ENCODE results near the gene ABHD1.
A peak's percentile ranks its signal among the peaks of the same experiment; 100 is the strongest.

Gene ABHD1

DNA sequence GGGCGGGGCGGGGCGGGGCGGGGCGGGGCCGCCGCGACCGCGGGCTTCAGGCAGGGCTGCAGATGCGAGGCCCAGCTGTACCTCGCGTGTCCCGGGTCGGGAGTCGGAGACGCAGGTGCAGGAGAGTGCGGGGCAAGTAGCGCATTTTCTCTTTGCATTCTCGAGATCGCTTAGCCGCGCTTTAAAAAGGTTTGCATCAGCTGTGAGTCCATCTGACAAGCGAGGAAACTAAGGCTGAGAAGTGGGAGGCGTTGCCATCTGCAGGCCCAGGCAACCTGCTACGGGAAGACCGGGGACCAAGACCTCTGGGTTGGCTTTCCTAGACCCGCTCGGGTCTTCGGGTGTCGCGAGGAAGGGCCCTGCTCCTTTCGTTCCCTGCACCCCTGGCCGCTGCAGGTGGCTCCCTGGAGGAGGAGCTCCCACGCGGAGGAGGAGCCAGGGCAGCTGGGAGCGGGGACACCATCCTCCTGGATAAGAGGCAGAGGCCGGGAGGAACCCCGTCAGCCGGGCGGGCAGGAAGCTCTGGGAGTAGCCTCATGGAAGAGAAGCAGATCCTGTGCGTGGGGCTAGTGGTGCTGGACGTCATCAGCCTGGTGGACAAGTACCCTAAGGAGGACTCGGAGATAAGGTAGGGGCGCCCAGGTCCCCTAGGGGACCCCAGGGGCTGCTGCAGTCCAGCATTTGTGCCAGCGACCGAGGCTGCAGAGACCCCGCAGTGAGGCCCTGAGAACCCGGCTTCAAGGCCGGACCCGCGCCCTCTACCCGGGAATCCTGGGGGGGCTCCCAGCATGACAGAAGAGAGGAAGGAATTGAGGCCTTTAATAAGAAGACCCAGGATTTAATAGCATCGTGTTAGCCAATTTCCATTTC lies 36.7 kb upstream of the ABHD1 start, which contains the start of gene KHK:
Gene KHK, plus strand, starts transcription at position 49 of the 870 bp plus-strand sequence. Its CDS starts 488 bp downstream, at position 537.
- peak; percentile 97 for DNase-seq (ENCODE audit: low spot score)

DNA sequence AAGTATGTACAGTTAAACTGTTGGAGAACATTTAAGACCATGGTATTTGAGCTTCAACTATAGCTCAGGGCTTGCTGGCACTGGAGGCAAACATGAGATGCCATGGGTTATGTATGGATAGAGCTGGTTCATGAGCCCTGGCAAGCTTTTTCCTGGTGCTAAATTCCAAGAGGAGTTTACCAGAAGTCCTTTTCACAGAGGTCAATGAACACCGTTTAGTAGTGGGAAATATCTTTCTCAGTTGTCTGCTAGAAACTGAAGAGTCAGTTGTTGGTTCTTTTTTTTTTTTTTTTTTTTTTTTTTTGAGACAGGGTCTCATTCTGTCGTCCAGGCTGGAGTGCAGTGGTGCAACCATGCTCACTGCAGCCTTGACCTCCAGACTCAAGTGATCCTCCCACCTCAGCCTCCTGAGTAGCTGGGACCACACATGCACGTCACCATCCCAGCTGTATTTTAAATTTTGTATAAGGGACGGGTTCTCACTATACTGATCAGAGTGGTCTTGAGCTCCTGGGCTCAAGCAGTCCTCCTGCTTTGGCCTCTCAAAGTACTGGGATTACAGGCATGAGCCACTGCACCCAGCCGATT lies 35.7 kb upstream of the ABHD1 start:
- DNase-seq (ENCODE audit: low spot score): no peak

DNA sequence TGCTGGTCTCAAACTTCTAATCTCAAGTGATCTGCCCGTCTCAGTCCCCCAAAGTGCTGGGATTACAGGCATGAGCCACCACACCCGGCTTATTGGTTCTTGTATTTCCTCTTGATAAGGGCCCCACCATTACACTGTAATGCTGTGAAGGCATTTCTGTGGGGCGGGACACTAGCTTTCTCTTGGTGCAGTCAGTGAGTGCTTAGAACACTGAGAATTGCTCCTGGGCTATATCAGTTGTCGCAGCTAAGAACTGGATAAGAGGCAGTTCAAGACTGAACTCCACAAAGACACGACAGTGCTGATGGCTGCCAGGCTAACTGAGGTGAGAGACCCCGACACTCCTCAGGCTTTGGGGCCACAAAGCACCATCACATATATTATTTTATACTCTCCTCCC lies 35.0 kb upstream of the ABHD1 start:
- no peak for DNase-seq (ENCODE audit: low spot score)

DNA sequence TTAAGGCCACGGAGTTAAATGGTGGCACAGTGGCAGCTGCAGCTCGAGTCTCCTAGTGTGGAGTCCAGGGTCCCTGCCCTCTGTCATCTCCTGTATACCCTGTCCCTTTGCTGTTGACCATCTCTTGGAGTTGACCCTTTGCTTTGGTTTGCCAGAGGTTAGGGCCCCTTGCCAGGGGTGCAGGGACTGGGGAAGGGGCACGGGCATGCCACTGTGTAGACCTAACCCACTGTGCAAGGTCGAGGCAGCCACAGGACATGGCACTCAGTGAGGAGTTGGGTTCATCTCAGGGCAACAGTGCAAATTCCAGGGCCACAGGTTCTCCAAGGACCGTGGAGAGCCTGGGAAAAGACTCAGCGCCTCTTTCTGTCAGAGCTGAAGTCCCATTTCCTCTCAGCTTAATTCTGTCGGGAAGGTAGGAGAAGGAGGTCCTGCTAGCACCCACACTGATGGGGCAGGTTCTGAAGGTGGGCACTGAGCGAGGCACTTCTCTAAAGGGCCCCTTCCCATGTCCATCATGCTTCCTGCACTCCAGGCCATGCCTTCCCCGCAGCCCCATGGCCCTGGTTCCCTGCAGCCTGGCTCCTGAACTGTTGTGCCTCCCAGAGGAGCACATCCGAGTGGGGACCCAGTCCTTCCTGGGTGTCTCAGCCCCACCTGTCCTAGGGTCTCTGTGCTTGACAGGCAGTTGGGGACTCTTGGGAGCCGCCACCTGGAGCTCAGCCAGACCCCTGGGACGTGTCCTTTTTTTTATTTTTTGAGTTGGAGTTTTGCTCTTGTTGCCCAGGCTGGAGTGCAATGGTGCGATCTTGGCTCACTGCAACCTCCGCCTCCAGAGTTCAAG lies 34.3 kb upstream of the ABHD1 start:
- DNase-seq (ENCODE audit: low spot score): no peak

DNA sequence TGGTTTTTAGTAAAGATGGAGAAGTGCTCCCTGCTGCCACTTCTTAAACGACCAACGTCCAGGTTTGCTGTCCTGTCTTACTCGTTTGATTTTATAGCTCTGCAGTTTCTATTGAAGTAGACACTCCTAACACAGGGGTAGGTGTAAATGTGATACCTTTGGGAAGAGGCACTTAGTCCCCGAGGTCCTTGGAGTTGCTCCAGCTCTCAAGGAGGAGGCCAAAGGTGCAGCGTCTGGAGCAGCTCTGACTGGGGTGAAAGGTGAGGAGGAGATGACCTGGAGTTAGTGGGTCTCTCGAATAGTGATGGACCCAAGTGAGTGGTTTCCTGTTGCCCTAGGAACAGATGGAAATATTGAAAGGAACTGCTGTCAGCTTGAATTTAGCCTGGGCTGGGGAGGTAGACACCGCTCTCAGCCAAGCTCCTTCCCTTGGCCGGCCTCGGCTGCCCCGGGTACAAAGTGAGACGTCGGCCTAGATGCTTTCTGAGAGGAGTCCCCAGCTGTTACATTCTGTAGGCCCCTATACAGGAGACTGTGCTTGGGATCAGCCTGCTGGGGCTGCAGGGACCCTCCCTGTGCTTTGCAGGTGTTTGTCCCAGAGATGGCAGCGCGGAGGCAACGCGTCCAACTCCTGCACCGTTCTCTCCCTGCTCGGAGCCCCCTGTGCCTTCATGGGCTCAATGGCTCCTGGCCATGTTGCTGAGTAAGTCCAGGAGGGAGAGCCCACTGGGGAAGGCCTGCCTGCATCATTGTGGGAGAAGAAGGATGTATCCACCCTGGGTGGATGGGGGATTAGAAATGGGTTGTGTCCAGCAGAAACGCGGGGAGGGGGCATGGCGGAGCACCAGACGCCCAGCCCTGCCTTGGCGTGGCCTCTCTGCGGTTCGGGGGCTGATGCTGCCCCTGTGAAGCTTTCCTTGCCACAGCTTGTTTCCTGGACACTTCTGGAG lies 31.6 kb upstream of the ABHD1 start:
- no peak for DNase-seq (ENCODE audit: low spot score)

DNA sequence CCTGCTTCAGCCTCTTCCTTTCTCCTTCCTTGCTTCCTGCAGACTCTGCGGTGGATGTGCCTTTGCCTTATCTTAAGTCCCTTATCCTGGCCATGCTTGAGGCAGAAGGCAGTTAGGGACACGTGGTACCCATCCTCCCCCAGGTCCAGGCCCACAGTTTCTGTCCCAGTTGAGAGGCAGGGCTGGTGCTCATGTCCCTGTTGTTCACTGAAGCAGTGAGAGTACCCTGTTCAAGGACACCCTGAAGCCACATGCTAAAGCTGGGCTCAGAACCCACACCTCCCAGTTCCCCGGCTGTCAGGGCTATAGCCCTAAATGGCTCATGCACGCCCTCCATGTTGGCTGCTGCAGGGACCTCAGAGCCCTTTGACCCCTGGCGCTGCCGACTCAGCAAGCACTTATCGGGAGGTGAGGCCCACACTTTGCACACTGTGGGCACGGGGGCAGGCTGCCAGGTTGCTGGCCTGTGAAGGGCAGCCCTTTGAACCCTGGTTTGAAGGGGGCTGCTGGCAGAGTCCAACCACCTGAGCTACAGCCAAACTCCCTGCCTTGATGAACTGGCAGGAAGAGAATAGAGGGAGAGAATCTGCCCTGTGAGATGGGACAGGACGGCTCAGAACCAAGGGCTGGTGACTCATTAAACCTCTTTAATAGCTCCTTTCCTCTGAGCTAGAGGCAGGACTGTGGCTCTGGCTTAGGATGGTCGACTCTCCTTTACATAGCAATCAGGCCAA lies 30.8 kb upstream of the ABHD1 start:
- no peak for DNase-seq (ENCODE audit: low spot score)

DNA sequence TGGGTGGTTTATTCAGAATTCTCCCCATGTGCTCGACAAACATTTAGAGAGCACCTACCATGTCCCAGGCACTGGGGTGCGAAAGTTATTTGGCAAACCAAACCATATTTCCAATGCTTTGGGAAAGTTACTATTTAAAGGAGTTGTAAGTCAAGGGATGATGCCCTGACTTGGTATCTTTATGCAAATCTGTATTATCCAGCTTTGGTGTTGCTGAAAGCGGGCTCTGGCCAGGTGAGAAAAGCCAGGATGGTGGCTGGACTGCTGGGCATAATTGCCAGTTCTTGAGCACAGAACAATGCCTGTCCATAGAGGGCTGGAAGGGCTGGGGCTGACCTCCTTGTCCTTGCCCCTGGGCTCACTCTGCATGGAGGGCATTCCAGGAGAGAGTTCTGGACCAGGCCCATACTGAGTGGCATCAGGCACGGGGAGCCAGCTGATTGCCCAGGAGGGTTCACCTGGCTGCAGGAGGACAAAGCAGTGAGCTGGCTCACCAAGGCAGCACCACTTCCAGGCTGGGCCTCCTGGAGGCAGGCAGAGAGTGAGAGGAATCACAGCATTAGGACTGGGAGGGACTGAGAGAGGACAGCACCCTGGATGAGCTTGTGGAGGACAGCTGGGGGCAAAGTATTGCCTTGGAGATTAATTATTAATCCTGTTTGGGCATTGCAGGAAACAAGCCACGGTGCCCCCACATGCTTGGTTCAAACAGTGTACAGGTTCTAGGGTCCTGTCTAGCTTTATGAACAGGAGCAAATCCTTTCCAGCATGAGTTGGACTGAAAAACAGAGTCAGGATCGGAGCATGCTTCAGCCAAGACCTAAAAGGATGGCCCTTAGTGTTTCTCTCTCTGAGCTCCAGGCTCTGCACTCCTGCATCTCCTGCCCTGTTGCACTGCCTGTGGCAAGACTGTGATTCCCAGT lies 29.9 kb upstream of the ABHD1 start:
- no peak for DNase-seq (ENCODE audit: low spot score)

DNA sequence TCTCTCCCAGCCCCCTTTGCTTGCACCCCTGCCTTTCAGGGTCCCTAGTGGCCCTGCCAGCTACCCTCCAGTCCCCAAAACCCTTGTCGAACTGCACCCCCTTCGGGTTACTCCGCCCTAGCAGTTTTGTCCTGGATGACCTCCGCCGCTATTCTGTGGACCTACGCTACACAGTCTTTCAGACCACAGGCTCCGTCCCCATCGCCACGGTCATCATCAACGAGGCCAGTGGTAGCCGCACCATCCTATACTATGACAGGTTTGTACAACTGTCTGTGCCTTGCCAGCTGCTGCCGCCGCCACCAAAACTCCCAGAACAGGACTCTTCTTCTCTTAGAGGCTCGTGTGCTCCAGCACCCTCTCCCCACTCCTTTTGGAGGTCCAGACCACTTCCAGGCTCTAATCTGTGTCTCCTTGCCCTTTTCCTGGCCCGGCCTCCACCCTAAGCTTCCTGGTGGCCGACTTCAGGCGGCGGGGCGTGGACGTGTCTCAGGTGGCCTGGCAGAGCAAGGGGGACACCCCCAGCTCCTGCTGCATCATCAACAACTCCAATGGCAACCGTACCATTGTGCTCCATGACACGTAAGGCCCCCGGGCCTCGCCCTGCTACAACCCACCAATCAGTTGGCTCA lies 29.1 kb upstream of the ABHD1 start:
- DNase-seq (ENCODE audit: low spot score): no peak

DNA sequence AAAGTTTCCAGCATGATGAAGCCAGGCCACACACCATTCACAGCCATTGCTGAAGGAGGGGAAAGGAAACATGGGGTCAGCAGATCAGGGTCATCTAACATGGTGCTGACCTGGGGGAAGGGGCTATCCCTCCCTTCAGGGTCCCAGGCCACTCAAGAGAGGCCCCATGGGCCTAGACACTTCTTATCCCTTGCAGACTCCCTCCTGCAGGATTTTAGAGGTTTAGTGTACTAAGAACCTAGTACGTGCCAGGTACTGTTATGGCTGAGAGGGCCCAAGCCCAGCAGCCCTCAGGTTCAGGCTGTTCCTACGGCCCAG lies 28.2 kb upstream of the ABHD1 start:
- DNase-seq (ENCODE audit: low spot score): no peak

DNA sequence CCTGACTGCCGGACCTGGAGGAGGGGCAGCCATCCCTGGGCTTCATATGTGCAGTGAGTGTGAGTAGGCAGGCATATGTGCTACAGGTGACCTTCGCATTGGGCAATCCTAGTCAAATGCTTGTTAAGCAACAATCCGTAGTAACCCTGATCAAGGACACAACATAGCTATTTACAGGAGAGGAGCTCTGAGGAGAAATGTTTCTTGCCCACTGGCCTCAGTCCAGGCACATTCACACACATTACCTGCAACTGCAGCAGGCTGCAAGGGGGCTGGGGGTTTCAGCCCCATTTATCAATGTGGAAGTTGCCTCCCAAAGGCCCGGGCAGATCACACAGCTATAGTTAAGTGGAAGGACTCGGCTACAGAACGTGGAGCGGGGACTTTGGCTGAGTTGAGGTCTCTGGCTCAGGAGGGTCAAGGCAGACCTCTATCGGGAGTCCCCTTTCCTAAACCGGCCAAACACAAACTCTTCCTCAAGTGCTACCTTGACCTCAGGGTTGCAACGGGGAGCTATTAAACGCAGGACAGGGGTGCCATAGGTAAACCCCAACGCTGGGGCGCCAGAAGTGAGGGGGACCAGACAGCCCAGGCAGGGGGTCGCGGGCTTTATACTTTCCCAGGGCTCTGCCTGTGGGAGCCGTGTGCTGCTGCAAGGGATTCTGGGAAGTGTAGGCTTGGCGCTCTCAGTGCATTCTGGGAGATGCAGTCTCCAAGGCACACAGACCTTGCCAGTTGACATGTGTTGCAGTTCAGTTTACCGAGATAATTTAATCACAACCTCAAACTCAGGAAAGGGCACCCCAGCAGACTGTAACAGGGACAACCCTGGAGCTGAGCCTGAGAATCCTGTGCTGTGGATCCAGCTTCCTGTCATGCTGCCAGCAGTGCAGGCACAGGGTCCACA lies 27.6 kb upstream of the ABHD1 start:
- DNase-seq (ENCODE audit: low spot score): peak; percentile 72

DNA sequence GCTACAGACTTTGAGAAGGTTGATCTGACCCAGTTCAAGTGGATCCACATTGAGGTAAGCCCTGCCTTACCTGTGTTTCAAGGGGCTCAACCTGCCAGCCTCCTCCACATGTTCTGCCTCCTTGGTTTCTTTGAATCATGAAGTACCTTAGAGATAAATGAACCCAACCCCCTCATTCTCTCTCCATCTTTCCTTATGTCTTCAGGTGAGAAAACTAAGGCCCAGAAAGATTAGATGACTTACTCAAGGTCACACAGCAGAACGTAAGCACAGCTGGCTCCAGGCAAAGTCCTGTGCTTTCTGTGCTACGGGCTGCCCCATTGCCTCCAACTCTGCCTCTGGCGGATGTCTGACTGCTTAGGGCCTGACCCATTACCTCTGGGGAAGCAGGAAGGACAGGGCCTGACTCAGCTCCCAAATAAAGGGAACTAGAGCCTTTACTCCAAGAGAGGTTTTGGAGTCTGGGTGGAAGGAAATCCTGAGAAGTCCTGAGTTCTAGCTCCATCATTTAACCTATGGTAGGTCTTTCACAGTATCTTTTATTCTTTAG lies 26.8 kb upstream of the ABHD1 start:
- no peak for DNase-seq (ENCODE audit: low spot score)

DNA sequence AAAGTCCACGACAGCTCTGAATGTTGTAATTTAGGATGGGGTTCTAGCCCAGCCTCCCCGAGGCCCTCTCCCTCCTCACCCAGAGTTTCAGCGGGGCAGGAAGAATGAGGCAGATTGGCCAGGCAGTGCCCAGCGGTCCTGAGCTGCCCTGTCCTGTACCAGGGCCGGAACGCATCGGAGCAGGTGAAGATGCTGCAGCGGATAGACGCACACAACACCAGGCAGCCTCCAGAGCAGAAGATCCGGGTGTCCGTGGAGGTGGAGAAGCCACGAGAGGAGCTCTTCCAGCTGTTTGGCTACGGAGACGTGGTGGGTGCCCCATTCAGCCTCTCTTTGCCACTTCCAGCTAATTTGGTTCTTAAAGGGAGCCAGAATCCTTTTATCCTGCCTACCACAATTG lies 26.3 kb upstream of the ABHD1 start:
- DNase-seq (ENCODE audit: low spot score): no peak

DNA sequence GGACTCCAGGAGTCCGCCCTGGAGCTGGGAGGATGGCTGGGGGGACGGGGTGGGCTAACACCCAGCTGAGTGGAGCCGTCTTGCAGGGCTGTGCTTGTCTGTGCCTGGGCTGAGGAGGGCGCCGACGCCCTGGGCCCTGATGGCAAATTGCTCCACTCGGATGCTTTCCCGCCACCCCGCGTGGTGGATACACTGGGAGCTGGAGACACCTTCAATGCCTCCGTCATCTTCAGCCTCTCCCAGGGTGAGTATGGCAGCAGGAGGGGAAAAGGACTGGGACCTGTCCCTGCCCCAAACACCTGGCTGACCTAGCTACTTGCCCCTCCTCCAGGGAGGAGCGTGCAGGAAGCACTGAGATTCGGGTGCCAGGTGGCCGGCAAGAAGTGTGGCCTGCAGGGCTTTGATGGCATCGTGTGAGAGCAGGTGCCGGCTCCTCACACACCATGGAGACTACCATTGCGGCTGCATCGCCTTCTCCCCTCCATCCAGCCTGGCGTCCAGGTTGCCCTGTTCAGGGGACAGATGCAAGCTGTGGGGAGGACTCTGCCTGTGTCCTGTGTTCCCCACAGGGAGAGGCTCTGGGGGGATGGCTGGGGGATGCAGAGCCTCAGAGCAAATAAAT lies 24.2 kb upstream of the ABHD1 start:
- DNase-seq (ENCODE audit: low spot score): no peak

DNA sequence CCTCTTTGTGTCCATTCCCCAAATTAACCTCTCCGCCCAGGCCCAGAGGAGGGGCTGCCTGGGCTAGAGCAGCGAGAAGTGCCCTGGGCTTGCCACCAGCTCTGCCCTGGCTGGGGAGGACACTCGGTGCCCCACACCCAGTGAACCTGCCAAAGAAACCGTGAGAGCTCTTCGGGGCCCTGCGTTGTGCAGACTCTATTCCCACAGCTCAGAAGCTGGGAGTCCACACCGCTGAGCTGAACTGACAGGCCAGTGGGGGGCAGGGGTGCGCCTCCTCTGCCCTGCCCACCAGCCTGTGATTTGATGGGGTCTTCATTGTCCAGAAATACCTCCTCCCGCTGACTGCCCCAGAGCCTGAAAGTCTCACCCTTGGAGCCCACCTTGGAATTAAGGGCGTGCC lies 23.6 kb upstream of the ABHD1 start:
- no peak for DNase-seq (ENCODE audit: low spot score)

DNA sequence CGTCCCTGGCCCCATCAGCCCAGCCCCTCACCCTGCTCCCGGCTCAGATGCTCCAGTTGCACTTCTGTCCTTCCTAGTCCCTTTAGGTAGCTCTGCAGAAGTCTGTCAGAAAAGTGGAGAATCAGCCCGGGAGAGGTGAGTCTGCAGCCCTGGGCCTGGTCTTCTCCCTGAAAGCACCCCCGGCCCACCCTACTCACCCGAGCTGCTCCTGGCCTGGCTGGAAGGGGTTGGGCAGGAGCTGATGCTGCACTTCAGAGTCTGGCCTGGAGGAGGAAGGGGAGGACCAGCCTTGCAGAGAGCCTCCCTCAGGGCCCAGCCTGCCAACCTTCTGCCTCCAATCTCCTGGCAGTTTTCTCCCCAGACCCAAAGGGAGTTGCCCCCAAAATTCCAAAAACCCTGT lies 21.3 kb upstream of the ABHD1 start:
- DNase-seq (ENCODE audit: low spot score): no peak

DNA sequence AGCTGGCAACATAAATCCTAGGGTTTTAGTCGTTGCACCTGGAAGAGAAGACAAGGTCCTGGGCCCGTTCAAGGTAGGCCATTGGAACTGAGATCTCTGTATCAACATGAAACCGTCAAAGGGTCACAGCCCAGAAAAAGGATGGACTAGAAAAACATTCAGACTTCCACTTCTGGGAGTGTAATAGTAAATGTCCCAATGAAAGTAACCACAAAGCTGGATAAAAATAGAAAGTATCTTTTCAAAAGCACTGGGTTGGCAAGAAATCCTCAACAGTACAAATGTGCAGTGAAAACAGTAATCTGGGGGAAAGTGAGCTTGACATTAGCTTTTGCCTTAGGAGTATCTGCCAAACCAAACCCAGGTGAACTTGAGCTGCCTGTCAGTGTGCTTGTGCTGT lies 17.6 kb upstream of the ABHD1 start:
- no peak for DNase-seq (ENCODE audit: low spot score)

DNA sequence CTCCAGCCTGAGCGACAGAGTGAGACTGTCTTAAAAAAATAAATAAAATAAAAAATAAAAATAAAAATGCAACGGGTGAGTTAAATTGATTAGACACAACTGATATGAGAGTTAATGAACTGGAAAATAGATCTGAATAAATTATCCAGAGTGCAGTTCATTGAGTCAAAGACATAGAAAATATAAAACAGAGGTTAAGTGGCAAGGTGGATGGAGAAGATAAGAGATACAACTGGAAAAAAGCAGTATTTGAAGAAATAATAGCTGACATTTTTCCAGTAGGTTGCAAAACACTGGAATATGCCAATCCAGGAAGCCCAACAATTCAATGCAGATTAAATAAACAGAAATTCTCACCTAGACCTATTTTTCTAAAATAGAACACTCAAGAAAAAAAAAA lies 15.4 kb upstream of the ABHD1 start:
- DNase-seq (ENCODE audit: low spot score): no peak

DNA sequence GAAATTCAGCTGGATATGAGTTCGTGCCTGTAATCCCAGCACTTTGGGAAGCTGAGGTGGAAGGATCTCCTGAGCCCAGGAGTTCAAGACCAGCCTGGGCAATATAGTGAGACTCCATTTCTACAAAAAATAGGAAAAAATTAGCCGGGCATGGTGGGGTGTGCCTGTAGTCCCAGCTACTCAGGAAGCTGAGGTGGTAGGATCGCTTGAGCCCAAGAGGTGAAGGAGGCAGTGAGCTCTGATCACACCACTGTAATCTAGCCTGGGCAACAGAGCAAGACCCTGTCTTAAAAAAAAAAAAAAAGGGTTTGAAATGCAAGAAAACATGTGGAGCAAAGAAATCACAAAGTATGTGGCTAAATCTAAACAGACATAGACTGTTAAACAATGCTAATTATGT lies 14.5 kb upstream of the ABHD1 start:
- DNase-seq (ENCODE audit: low spot score): no peak

Data from NAMALWA (cell line).